ENCODE measurements around the gene TMEM150A. TPM values are rescaled to one million over a fixed set of nuclear protein-coding genes. Genes with fewer than 3 reads are reported as not detected.

TMEM150A gene
- total and polyA plus RNA-seq, 2 of the 13 experiments (the other 11 are each of a cell fraction or from before 2014, with no cell fraction given): 30.1 to 70.4 TPM

DNA sequence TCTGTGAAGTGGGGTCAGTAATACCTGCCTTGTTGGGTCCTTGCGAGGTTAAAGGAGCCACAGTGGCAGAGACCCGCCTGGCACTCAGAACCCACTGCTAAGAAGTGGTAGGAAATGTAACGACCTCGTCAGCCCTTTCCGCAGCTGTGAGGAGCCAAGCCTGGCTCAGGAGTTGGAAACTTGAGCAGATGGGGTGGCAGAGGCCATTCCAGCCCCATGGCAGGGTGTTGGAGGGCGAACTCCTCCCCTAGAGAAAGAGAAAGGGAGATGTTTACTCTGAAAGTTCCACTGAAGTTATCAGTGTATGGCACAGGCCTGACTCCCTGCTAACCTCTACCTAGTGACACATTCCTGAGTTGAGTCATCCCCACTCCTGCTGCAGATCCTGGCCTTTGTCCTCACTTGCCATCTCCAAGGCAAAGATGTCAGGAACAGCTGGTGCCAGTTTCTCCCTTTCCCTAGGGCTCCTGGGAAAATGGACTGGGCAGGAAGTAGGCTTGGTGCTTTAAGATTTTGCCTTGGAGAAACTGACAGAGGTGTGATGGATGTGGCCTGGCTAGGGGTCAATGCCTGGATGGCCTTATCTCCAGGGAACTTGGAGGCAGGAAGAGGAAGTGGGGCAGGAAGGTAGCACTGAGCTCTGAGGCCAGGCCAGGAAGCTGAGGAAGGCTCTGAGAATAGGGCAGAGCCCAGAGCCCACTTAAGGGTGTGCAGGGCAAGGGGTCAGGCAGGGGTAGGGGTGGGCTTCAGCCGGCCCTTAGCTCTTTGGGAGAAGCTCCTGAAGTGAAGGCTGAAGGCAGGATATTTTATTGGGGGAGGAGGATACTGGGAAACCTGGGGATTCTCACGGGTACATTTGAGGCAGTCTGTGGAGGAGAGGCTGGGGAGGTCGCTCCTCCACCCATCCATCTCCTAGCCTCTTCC lies 17.4 kb downstream of the TMEM150A start (continued):
- TF ChIP-seq ZNF44 (CRISPR knock-in tag; IDR thresholded peaks at IDR 0.05) (peak; percentile 35; the same call in 1 of the 2 replicates), JUNB (CRISPR knock-in tag; IDR thresholded peaks at IDR 0.05; ENCODE audit: borderline replicate concordance) (no peak; the same call in 1 of the 2 replicates), NRL (CRISPR knock-in tag; IDR thresholded peaks at IDR 0.05; ENCODE audit: borderline replicate concordance) (0 out of 2 replicates have a peak, but pooled peaks have one; percentile 54), ZC3H4 (CRISPR knock-in tag; IDR thresholded peaks at IDR 0.05; ENCODE audit: borderline replicate concordance) (peak; percentile 95), FOSL1 (CRISPR knock-in tag; IDR thresholded peaks at IDR 0.05; ENCODE audit: borderline replicate concordance) (peak; percentile 92), NFRKB (IDR thresholded peaks at IDR 0.05) (no peak), ZNF10 (CRISPR knock-in tag; IDR thresholded peaks at IDR 0.05; ENCODE audit: borderline replicate concordance, low read depth) (no peak), ELF3 (CRISPR knock-in tag; IDR thresholded peaks at IDR 0.05) (peak; percentile 85; the same call in 1 of the 2 replicates), FOXK1 (CRISPR knock-in tag; IDR thresholded peaks at IDR 0.05; ENCODE audit: borderline replicate concordance, low read depth) (peak; percentile 74), BCL6 (CRISPR knock-in tag; IDR thresholded peaks at IDR 0.05) (peak; percentile 74), RARG (CRISPR knock-in tag; IDR thresholded peaks at IDR 0.05; ENCODE audit: low read depth) (0 out of 2 replicates have a peak, but pooled peaks have one; percentile 28), ZNF720 (CRISPR knock-in tag; IDR thresholded peaks at IDR 0.05) (0 out of 2 replicates have a peak, but pooled peaks have one; percentile 22), SIX1 (CRISPR knock-in tag; IDR thresholded peaks at IDR 0.05; ENCODE audit: borderline replicate concordance) (no peak), BHLHE40 (IDR thresholded peaks at IDR 0.05; ENCODE audit: low read length) (peak; percentile 79), HNF4A (CRISPR knock-in tag; IDR thresholded peaks at IDR 0.05) (peak; percentile 83), ZFY (CRISPR knock-in tag; IDR thresholded peaks at IDR 0.05) (peak; percentile 55; the same call in 1 of the 2 replicates), ZIK1 (CRISPR knock-in tag; IDR thresholded peaks at IDR 0.05; ENCODE audit: borderline replicate concordance, low read depth) (no peak), DR1 (CRISPR knock-in tag; IDR thresholded peaks at IDR 0.05) (no peak), ZNF768 (CRISPR knock-in tag; IDR thresholded peaks at IDR 0.05) (no peak), ZBTB42 (CRISPR knock-in tag; IDR thresholded peaks at IDR 0.05) (peak; percentile 7; the same call in 1 of the 2 replicates), ADNP (CRISPR knock-in tag; IDR thresholded peaks at IDR 0.05) (0 out of 2 replicates have a peak, but pooled peaks have one; percentile 19), ZNF549 (CRISPR knock-in tag; IDR thresholded peaks at IDR 0.05) (no peak)
- TF ChIP-seq, protein P1, sequence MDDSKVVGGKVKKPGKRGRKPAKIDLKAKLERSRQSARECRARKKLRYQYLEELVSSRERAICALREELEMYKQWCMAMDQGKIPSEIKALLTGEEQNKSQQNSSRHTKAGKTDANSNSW (CRISPR knock-in tag; IDR thresholded peaks at IDR 0.05; ENCODE audit: borderline replicate concordance): no peak
- TF ChIP-seq, protein P2, sequence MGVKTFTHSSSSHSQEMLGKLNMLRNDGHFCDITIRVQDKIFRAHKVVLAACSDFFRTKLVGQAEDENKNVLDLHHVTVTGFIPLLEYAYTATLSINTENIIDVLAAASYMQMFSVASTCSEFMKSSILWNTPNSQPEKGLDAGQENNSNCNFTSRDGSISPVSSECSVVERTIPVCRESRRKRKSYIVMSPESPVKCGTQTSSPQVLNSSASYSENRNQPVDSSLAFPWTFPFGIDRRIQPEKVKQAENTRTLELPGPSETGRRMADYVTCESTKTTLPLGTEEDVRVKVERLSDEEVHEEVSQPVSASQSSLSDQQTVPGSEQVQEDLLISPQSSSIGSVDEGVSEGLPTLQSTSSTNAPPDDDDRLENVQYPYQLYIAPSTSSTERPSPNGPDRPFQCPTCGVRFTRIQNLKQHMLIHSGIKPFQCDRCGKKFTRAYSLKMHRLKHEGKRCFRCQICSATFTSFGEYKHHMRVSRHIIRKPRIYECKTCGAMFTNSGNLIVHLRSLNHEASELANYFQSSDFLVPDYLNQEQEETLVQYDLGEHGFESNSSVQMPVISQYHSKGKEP (CRISPR knock-in tag; IDR thresholded peaks at IDR 0.05): no peak
- TF ChIP-seq, protein P3, sequence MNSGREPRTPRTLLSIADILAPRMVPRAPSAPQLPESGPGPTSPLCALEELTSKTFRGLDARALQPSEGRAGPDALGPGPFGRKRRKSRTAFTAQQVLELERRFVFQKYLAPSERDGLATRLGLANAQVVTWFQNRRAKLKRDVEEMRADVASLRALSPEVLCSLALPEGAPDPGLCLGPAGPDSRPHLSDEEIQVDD (CRISPR knock-in tag; IDR thresholded peaks at IDR 0.05; ENCODE audit: borderline replicate concordance): no peak
- TF ChIP-seq, protein P4, sequence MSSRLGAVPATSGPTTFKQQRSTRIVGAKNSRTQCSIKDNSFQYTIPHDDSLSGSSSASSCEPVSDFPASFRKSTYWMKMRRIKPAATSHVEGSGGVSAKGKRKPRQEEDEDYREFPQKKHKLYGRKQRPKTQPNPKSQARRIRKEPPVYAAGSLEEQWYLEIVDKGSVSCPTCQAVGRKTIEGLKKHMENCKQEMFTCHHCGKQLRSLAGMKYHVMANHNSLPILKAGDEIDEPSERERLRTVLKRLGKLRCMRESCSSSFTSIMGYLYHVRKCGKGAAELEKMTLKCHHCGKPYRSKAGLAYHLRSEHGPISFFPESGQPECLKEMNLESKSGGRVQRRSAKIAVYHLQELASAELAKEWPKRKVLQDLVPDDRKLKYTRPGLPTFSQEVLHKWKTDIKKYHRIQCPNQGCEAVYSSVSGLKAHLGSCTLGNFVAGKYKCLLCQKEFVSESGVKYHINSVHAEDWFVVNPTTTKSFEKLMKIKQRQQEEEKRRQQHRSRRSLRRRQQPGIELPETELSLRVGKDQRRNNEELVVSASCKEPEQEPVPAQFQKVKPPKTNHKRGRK (CRISPR knock-in tag; IDR thresholded peaks at IDR 0.05): peak; percentile 55; the same call in 1 of the 2 replicates
- TF ChIP-seq, protein P5, sequence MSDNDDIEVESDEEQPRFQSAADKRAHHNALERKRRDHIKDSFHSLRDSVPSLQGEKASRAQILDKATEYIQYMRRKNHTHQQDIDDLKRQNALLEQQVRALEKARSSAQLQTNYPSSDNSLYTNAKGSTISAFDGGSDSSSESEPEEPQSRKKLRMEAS (IDR thresholded peaks at IDR 0.05): no peak; the same call in none of the 2 replicates
